Neural crest cell (in vitro differentiated cells): Measurements from ENCODE around the gene CLINT1. TPM values are rescaled to one million over a fixed set of nuclear protein-coding genes. Genes with fewer than 3 reads are reported as not detected.
A peak's percentile ranks its signal among the peaks of the same experiment; 100 is the strongest.

Source experiments
- DNase-seq: peaks from one replicate; pipeline ENCODE4 v3.0.0; 2021; ENCODE audit warnings: low read depth, mixed read lengths, low spot score
- H3K27ac Mint-ChIP-seq: one replicate; pipeline ENCODE4 v1.8.0; 2021; ENCODE audit warnings: mild to moderate bottlenecking, mixed read lengths; ENCODE audit not compliant: unreplicated experiment
- H3K27me3 Mint-ChIP-seq: 2 replicates; pipeline ENCODE4 v1.8.0; 2021; ENCODE audit warnings: low read depth, mild to moderate bottlenecking, mixed read lengths
- H3K36me3 Mint-ChIP-seq: 2 replicates; pipeline ENCODE4 v1.8.0; 2021; ENCODE audit warnings: low read depth, mild to moderate bottlenecking, mixed read lengths
- H3K4me1 Mint-ChIP-seq: 2 replicates; pipeline ENCODE4 v1.8.0; 2021; ENCODE audit warnings: mixed read lengths
- H3K4me3 Mint-ChIP-seq: one replicate; pipeline ENCODE4 v1.8.0; 2021; ENCODE audit warnings: mild to moderate bottlenecking, mixed read lengths
- H3K9me3 Mint-ChIP-seq: 2 replicates; pipeline ENCODE4 v1.8.0; 2021; ENCODE audit warnings: mixed read lengths
- total RNA-seq: library from RNA; stranded (reverse); gene quantifications from 2 replicates; pipeline ENCODE4 v1.2.1, GENCODE V29; 2021
- TF ChIP-seq, protein P1 (sequence below): fragments of 200-600 bp; sonication (generic); conservative IDR thresholded peaks from 2 replicates; pipeline ENCODE4 v1.5.0; 2021; ENCODE audit warnings: antibody characterized with exemption, mild to moderate bottlenecking

CLINT1 gene
- total RNA-seq, 1 donor from 2014 or later = 53.8 TPM

DNA sequence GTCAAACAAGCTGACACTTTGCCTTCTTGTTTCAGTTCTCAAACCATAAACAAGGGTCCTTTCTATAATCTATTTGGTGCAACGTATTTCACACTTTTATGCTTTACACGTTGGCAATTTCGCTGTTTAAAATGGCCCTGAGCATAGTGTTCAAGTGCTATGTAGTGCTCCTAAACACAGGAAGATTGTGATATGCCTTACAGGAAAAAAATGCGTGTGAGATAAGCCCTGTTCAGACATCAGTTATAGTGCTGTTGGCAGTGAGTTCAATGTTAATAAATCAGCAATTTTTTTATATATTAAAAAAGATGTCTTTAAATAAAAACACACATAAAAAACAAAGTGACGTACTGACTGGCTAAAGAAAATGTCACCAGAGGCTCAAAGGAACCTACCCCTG, 23.9 kb downstream of the CLINT1 start:
- Mint-ChIP-seq H3K27ac (no peak overlapping the region), H3K4me1 (peaks cover 13% of the 10 kb centered on the region), H3K4me3 (no peak overlapping the region), H3K9me3 (no peaks in the 10 kb centered on the region), H3K27me3 (no peaks in the 10 kb centered on the region), H3K36me3 (no peaks in the 10 kb centered on the region)
- DNase-seq = no peak
- TF ChIP-seq, protein P1, sequence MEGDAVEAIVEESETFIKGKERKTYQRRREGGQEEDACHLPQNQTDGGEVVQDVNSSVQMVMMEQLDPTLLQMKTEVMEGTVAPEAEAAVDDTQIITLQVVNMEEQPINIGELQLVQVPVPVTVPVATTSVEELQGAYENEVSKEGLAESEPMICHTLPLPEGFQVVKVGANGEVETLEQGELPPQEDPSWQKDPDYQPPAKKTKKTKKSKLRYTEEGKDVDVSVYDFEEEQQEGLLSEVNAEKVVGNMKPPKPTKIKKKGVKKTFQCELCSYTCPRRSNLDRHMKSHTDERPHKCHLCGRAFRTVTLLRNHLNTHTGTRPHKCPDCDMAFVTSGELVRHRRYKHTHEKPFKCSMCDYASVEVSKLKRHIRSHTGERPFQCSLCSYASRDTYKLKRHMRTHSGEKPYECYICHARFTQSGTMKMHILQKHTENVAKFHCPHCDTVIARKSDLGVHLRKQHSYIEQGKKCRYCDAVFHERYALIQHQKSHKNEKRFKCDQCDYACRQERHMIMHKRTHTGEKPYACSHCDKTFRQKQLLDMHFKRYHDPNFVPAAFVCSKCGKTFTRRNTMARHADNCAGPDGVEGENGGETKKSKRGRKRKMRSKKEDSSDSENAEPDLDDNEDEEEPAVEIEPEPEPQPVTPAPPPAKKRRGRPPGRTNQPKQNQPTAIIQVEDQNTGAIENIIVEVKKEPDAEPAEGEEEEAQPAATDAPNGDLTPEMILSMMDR = no peak

DNA sequence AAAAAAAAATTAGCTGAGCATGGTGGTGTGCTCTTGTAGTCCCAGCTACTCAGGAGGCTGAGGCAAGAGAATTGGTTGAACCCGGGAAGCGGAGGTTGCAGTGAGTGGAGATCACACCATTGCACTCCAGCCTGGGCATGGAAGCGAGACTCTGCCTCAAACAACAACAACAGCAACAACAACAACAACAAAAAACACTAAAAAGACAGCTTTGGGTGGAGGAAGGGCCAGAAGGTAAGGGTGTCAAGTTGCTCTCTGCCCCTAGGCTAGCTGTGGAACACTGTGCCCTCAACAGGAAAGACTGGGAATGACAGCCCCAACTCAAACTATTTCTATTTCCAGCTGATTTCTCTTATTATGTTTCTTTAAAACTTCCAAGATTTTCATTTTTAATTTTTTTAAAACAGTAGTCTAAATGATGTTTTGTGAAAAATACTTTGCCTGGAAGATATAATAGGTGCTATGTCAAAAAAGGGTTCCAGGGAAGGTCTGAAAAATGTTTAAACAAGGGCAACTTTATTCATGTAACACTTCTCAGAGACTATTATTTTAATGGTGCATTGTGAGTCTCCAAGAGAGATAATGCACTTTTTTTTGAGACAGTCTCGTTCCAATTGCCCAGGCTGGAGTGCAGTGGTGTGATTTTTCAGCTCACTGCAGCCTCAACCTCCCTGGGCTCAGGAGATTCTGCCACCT, 29.9 kb downstream of the CLINT1 start:
- Mint-ChIP-seq H3K27me3 (no peaks in the 10 kb centered on the region), H3K36me3 (no peaks in the 10 kb centered on the region), H3K4me1 (no peaks in the 10 kb centered on the region), H3K9me3 (no peaks in the 10 kb centered on the region), H3K27ac (no peak overlapping the region), H3K4me3 (no peak overlapping the region)
- no peak for DNase-seq
- TF ChIP-seq, protein P1 = peak; percentile 46

DNA sequence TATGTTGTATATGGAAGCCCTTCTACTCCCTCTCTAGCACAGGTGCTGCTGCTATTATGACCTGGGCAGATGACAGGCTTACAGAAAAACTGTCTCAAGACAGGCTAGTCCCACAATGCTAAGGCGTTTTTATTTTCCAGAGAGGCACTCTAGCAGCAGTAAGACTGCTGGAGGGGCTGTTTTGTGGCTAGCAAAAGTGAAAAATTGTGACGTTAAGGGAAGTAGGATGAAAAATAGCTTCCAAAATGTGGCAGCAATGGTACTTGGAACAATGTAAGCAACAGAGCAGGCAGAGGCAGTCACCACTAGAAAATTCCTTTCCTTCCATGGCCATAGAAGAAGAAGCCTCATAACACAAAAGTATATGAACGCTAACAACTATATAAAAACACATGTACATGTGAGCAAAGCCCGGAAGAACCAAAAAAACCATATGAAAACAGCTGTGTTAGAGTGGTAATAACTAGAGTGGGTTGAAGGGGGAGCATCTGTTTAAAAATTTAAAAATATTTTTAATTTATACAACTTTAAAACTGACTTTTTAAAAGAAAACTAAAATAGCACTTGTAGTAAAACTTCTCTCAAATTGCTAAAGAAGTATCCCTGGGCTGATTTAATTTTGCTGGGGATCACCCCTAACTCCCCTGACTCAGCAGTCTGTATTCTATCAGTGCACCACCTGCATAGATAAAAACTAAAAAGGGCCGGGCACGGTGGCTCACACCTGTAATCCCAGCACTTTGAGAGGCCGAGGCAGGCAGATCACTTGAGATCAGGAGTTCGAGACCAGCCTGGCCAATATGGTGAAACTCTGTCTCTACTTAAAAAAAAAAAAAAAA, 30.6 kb downstream of the CLINT1 start:
- Mint-ChIP-seq H3K9me3 (no peaks in the 10 kb centered on the region), H3K4me1 (no peaks in the 10 kb centered on the region), H3K27me3 (no peaks in the 10 kb centered on the region), H3K27ac (no peak overlapping the region), H3K36me3 (no peaks in the 10 kb centered on the region), H3K4me3 (no peak overlapping the region)
- TF ChIP-seq, protein P1 = no peak
- DNase-seq = no peak

DNA sequence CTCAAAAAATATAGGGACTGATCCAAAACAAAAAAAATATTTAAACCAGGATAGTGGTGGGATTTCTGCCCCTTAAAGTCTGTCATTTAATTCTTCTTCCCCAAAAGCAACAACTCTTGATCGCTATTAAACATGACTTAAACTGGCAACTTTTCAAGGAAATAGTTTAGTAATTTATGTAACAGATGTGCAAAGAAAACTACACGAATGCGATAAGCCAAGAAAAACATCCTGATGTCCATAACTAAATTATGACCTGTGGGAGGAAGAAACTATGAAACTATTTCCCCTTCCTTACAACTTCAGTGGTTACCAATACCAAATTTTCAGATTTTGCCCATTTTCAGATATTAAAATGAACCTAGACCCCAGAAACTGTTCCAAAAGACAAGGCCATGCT, 31.5 kb downstream of the CLINT1 start:
- no peaks in the 10 kb centered on the region for H3K9me3 Mint-ChIP-seq
- H3K4me3 Mint-ChIP-seq = no peak overlapping the region
- H3K36me3 Mint-ChIP-seq = no peaks in the 10 kb centered on the region
- no peak overlapping the region for H3K27ac Mint-ChIP-seq
- H3K27me3 Mint-ChIP-seq = no peaks in the 10 kb centered on the region
- no peak for DNase-seq
- H3K4me1 Mint-ChIP-seq = peaks cover 1% of the 10 kb centered on the region
- TF ChIP-seq, protein P1 = no peak

DNA sequence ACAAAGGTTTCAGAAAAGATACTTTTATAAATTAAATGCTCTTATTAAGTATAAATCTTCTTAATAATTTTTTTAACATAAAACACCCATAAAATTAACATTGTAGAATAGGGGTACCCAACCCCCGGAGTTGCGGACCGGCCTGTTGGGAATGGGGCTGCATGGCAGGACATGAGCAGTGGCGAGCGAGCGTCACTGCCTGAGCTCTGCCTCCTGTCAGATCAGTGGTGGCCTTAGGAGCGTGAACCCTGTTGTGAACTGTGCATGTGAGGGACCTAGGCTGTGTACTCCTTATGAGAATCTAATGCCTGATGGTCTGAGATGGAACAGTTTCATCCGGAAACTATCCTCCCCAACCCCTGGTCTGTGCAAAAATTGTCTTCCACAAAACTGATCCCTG, 35.3 kb downstream of the CLINT1 start:
- H3K9me3 Mint-ChIP-seq = no peaks in the 10 kb centered on the region
- DNase-seq = no peak
- TF ChIP-seq, protein P1 = no peak
- H3K27ac Mint-ChIP-seq = no peak overlapping the region
- H3K4me1 Mint-ChIP-seq = peaks cover 29% of the 10 kb centered on the region
- H3K36me3 Mint-ChIP-seq = peaks cover 2% of the 10 kb centered on the region
- H3K27me3 Mint-ChIP-seq = no peaks in the 10 kb centered on the region
- no peak overlapping the region for H3K4me3 Mint-ChIP-seq
